MV-4-11 (cell line): ENCODE data around the gene BACE2.

Source experiments
- DNase-seq: peaks from one replicate; lab custom pipeline; 2025; lab: John Stamatoyannopoulos, UW

Gene BACE2

DNA sequence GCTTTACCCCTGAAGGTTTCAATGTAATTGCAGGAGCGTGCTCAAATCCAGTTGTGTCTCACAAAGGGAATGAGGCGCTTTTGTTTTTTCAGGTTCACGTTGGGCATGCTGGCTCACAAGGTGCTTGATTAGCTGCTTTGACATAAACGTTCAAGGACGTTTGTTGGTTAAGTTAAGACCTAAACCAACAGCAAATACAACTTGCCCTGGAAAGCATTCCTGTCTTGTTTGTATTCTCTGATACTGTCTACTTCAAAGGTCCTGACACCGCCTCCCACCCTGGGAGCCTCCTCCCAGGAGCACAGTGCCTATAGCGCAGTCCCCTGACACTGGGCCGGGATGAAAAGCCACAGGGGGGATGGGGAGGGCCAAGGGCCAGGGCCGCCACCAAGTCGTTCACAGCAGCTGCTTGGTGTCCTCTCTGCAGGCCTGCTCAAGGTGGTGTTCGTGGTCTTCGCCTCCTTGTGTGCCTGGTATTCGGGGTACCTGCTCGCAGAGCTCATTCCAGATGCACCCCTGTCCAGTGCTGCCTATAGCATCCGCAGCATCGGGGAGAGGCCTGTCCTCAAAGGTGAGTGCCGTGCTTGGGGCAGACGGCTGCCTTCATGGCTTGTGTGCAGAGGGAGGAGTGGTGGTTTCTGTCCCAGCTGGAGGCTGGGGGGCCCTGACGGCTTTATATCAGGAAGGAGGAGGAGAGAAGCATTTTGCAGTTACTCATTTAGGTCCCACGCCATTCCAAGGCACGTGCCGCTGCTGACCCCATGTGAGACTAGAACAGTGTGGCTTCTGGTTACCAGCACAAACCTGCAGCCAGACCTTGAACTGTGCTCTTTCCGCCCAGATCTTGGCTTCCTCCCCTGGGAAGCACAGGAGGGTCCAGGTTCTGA lies 154.8 kb downstream of the BACE2 start:
- DNase-seq: no peak

DNA sequence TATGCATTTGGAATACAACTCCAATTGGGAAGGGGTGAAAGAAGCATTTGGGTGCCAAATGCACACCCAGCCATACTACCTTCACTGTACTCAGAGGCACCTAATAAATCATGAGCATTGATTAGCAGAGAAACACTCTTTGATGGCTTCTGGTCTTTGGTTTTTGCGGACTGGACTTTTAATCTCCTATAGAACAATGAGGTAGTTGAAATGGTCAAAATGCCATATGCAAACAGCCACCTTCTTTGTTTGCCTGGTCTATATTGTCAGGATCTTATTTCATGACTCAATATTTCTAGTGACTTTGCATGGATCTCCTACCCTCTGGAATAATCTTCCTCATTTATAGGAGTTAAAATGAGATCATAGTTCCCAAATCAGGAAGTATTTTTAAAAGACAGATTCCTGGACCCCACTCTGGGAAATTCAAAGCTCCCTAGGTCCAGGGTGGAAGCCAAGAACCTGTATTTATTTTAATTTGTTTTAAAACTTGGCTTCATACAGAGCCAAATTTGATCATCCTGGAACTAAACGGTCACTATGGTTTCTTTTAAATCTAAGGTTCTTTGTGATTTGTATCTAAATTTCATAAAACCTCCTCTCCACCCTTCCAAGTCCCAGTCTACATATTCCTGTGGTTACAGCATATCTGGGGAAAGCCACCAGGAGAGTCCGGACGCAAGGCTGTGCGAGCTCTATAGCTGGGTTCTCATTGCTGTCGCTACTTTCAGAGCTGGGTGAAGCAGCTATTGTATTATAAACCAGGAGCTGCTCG lies 157.4 kb downstream of the BACE2 start:
- DNase-seq: no peak

DNA sequence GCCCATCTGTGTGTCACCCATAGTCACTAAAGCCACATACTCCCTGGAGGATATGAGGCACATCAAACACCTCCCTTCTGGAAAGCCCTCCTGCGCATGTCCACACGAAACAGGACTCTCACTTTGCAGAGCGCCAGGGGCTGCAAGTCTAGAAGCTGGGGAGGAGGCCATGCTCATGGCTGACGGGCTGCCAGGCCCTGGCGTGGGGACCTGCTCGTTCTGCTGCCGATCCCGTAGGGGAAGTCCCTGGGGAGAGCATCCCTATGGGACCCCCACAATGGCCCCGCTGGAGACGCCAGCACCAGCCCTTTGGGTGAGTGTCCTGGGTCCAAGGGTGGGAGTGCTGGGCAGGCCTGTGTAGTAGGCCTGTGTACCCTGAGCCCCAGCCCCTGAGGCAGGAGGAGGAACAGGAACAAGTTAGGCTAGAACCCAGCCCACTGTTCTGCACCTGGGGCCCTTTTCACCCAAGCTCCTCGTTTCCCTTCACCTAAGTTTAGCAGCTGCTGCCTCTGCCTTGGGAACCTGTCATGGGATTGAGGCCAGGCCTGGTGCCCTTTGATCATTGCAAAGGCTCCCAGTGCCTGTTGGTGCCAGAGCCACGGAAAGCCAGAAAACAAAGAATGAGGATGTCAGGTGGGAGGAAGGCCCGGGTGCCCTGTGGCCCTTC lies 158.6 kb downstream of the BACE2 start:
- DNase-seq: no peak

DNA sequence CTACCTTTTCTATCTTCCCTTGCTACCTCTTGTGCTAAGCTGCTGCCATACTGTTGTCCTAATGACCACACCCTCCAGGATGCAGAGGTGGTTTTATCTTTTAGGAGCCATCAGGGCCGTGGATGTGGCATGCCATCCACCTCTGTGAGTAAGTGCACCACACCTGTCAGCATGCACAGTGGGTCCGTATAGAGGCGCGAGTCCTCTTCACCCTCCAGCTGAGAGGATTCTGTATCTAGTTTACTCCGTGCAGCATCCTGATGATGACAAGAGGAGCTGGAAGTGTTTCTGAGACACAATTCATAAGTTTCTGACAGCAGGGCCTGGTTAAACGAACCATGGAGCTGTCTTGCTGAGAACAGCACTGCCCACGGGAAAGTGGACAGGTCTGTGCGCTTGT lies 159.8 kb downstream of the BACE2 start:
- DNase-seq: no peak

DNA sequence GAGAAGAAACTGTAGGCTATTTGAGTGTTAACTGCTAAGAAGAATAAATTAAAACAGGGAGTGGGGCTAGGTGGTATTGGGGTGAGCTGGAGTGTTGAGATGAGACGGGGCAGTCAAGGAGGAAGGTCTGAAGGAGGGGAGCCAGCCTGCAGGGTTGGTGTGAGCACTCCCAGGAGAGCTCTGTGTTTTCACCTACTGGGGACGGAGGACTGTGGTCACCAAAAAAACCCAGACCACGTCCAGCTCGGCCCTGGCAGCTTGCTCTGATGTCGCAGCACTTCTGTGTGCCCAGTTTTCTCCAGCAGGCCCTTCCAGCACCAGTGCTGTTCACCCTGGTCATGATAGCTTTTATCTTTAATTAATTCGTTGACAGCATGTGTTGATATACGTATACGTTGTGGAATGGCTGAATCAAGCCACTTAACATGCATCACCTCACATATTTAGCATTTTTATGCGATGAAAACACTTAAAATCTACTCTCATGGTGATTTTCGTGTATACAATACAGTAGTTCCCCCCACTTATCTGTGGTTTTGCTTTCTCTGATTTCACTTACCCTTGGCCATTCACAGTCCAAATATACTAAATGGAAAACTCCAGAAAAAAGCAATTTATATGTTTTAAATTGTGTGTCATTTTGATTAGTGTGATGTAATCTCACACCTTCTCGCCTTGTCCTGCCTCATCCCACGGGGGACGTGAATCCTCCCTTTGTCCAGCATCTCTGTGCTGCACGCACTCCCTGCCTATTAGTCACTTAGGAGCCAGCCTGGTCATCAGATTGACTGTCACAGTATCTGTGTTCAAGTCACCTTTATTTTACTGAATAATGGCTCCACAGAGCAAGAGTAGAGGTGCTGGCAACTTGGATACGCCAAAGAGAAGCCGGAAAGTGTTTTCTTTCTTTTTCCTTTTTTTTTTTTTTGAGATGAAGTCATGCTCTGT lies 161.0 kb downstream of the BACE2 start:
- DNase-seq: no peak
